ENCODE measurements around the gene KCTD21.

The KCTD21 gene

GRCh38 chr11:78192223-78192719 lies 3.8 kb upstream of the KCTD21 start:
- H3K4me3 ChIP-seq: no peak overlapping the region
- DNase-seq (ENCODE audit: low read depth, low spot score): no peak
- H3K36me3 ChIP-seq (ENCODE audit: insufficient read depth, low read length): no peaks in the 10 kb centered on the region
- H3K9me3 ChIP-seq (ENCODE audit: low read depth, low read length): no peaks in the 10 kb centered on the region
- no peak overlapping the region for H3K9ac ChIP-seq (ENCODE audit: insufficient read length)
- H3K27ac ChIP-seq: no peak overlapping the region
- TF ChIP-seq EZH2 (IDR thresholded peaks at IDR 0.05) (no peak), FOXP2 (optimal IDR thresholded peaks at IDR 0.05; ENCODE audit: control extremely low read depth, extremely low read length, insufficient read depth) (no peak), POLR2AphosphoS5 (IDR thresholded peaks at IDR 0.05; ENCODE audit: borderline replicate concordance, low read depth, low read length) (no peak)

- Histone ChIP-seq H3K4me3 (no peak overlapping the region), H3K27ac (no peak overlapping the region), H3K9ac (ENCODE audit: insufficient read length) (no peak overlapping the region), H3K36me3 (ENCODE audit: insufficient read depth, low read length) (no peaks in the 10 kb centered on the region), H3K9me3 (ENCODE audit: low read depth, low read length) (no peaks in the 10 kb centered on the region)
- DNase-seq (ENCODE audit: low read depth, low spot score): no peak
- no peak for TF ChIP-seq FOXP2 (optimal IDR thresholded peaks at IDR 0.05; ENCODE audit: control extremely low read depth, extremely low read length, insufficient read depth)
- TF ChIP-seq POLR2AphosphoS5 (IDR thresholded peaks at IDR 0.05; ENCODE audit: borderline replicate concordance, low read depth, low read length): no peak
- no peak for TF ChIP-seq EZH2 (IDR thresholded peaks at IDR 0.05)
Observed at GRCh38 chr11:78190871-78191538, 2.6 kb upstream of the KCTD21 start.

- Histone ChIP-seq H3K27ac (no peak overlapping the region), H3K9ac (ENCODE audit: insufficient read length) (no peak overlapping the region), H3K4me3 (no peak overlapping the region), H3K9me3 (ENCODE audit: low read depth, low read length) (no peaks in the 10 kb centered on the region), H3K36me3 (ENCODE audit: insufficient read depth, low read length) (no peaks in the 10 kb centered on the region)
- no peak for DNase-seq (ENCODE audit: low read depth, low spot score)
- no peak for TF ChIP-seq POLR2AphosphoS5 (IDR thresholded peaks at IDR 0.05; ENCODE audit: borderline replicate concordance, low read depth, low read length)
Observed at GRCh38 chr11:78190374-78190773, 1.9 kb upstream of the KCTD21 start.

GRCh38 chr11:78189851-78190250 lies 1.4 kb upstream of the KCTD21 start:
- Histone ChIP-seq H3K9me3 (ENCODE audit: low read depth, low read length) (no peaks in the 10 kb centered on the region), H3K27ac (no peak overlapping the region), H3K36me3 (ENCODE audit: insufficient read depth, low read length) (no peaks in the 10 kb centered on the region), H3K4me3 (no peak overlapping the region), H3K9ac (ENCODE audit: insufficient read length) (no peak overlapping the region)
- TF ChIP-seq POLR2AphosphoS5 (IDR thresholded peaks at IDR 0.05; ENCODE audit: borderline replicate concordance, low read depth, low read length) (no peak), FOXP2 (optimal IDR thresholded peaks at IDR 0.05; ENCODE audit: control extremely low read depth, extremely low read length, insufficient read depth) (no peak), EZH2 (IDR thresholded peaks at IDR 0.05) (no peak)
- DNase-seq (ENCODE audit: low read depth, low spot score): no peak

GRCh38 chr11:78189174-78189724 lies 823 bp upstream of the KCTD21 start:
- no peaks in the 10 kb centered on the region for H3K9me3 ChIP-seq (ENCODE audit: low read depth, low read length)
- DNase-seq (ENCODE audit: low read depth, low spot score): no peak
- H3K27ac ChIP-seq: no peak overlapping the region
- peak overlapping the region; percentile 72 for H3K9ac ChIP-seq (ENCODE audit: insufficient read length)
- no peak for TF ChIP-seq POLR2AphosphoS5 (IDR thresholded peaks at IDR 0.05; ENCODE audit: borderline replicate concordance, low read depth, low read length)
- no peak for TF ChIP-seq EZH2 (IDR thresholded peaks at IDR 0.05)
- TF ChIP-seq FOXP2 (optimal IDR thresholded peaks at IDR 0.05; ENCODE audit: control extremely low read depth, extremely low read length, insufficient read depth): no peak
- H3K4me3 ChIP-seq: peak overlapping the region; percentile 86
- H3K36me3 ChIP-seq (ENCODE audit: insufficient read depth, low read length): no peaks in the 10 kb centered on the region

GRCh38 chr11:78187366-78188285 lies 800 bp downstream of the KCTD21 start:
- Histone ChIP-seq H3K9me3 (ENCODE audit: low read depth, low read length) (no peaks in the 10 kb centered on the region), H3K36me3 (ENCODE audit: insufficient read depth, low read length) (no peaks in the 10 kb centered on the region), H3K4me3 (peak overlapping the region; percentile 86), H3K27ac (no peak overlapping the region), H3K9ac (ENCODE audit: insufficient read length) (no peak overlapping the region)
- TF ChIP-seq POLR2AphosphoS5 (IDR thresholded peaks at IDR 0.05; ENCODE audit: borderline replicate concordance, low read depth, low read length) (no peak), FOXP2 (optimal IDR thresholded peaks at IDR 0.05; ENCODE audit: control extremely low read depth, extremely low read length, insufficient read depth) (no peak), EZH2 (IDR thresholded peaks at IDR 0.05) (no peak)
- no peak for DNase-seq (ENCODE audit: low read depth, low spot score)

- no peak for TF ChIP-seq POLR2AphosphoS5 (IDR thresholded peaks at IDR 0.05; ENCODE audit: borderline replicate concordance, low read depth, low read length)
- no peak for TF ChIP-seq EZH2 (IDR thresholded peaks at IDR 0.05)
- no peak for TF ChIP-seq FOXP2 (optimal IDR thresholded peaks at IDR 0.05; ENCODE audit: control extremely low read depth, extremely low read length, insufficient read depth)
- Histone ChIP-seq H3K27ac (no peak overlapping the region), H3K9ac (ENCODE audit: insufficient read length) (no peak overlapping the region), H3K9me3 (ENCODE audit: low read depth, low read length) (no peaks in the 10 kb centered on the region), H3K36me3 (ENCODE audit: insufficient read depth, low read length) (no peaks in the 10 kb centered on the region), H3K4me3 (no peak overlapping the region)
- DNase-seq (ENCODE audit: low read depth, low spot score): no peak
Observed at GRCh38 chr11:78181185-78181584, 7.2 kb downstream of the KCTD21 start.

GRCh38 chr11:78180751-78181150 lies 7.7 kb downstream of the KCTD21 start:
- DNase-seq (ENCODE audit: low read depth, low spot score): no peak
- no peak overlapping the region for H3K27ac ChIP-seq
- H3K9ac ChIP-seq (ENCODE audit: insufficient read length): no peak overlapping the region
- H3K4me3 ChIP-seq: no peak overlapping the region
- TF ChIP-seq EZH2 (IDR thresholded peaks at IDR 0.05) (no peak), POLR2AphosphoS5 (IDR thresholded peaks at IDR 0.05; ENCODE audit: borderline replicate concordance, low read depth, low read length) (no peak), FOXP2 (optimal IDR thresholded peaks at IDR 0.05; ENCODE audit: control extremely low read depth, extremely low read length, insufficient read depth) (no peak)
- H3K36me3 ChIP-seq (ENCODE audit: insufficient read depth, low read length): no peaks in the 10 kb centered on the region
- no peaks in the 10 kb centered on the region for H3K9me3 ChIP-seq (ENCODE audit: low read depth, low read length)
